Activated T-cell treated with anti-CD3 and anti-CD28 coated beads, Interleukin-2, amount 50 U/mL, for 4 hours (primary cell): Measurements from ENCODE around the gene CDH22. TPM values are rescaled to one million over a fixed set of nuclear protein-coding genes. Genes with fewer than 3 reads are reported as not detected.

Source experiments
- ATAC-seq, 2 donors: fragments of 200-7000 bp; cut with Tn5 transposase; one replicate each; pipeline ENCODE4 v1.10.0; 2021
- DNase-seq: peaks from one replicate; pipeline ENCODE4 v3.0.0-alpha.2; 2020
- H3K27me3 Mint-ChIP-seq: one replicate; pipeline ENCODE4 v1.8.0; 2021; ENCODE audit warnings: low read depth, mixed read lengths
- H3K36me3 Mint-ChIP-seq: one replicate; pipeline ENCODE4 v1.8.0; 2022; ENCODE audit warnings: mixed read lengths; ENCODE audit not compliant: insufficient read depth
- H3K4me1 Mint-ChIP-seq: one replicate; pipeline ENCODE4 v1.8.0; 2021; ENCODE audit warnings: low read depth, mixed read lengths
- H3K4me3 Mint-ChIP-seq: one replicate; pipeline ENCODE4 v1.8.0; 2021; ENCODE audit warnings: mild to moderate bottlenecking, moderate library complexity, mixed read lengths
- H3K9me3 Mint-ChIP-seq: one replicate; pipeline ENCODE4 v1.8.0; 2021; ENCODE audit warnings: mixed read lengths
- total RNA-seq, 3 donors: library from RNA; stranded (reverse); gene quantifications; one replicate each; pipeline ENCODE4 v1.2.1, GENCODE V29; 2021

CDH22 gene
- total RNA-seq, 3 donors from 2014 or later = not detected

DNA sequence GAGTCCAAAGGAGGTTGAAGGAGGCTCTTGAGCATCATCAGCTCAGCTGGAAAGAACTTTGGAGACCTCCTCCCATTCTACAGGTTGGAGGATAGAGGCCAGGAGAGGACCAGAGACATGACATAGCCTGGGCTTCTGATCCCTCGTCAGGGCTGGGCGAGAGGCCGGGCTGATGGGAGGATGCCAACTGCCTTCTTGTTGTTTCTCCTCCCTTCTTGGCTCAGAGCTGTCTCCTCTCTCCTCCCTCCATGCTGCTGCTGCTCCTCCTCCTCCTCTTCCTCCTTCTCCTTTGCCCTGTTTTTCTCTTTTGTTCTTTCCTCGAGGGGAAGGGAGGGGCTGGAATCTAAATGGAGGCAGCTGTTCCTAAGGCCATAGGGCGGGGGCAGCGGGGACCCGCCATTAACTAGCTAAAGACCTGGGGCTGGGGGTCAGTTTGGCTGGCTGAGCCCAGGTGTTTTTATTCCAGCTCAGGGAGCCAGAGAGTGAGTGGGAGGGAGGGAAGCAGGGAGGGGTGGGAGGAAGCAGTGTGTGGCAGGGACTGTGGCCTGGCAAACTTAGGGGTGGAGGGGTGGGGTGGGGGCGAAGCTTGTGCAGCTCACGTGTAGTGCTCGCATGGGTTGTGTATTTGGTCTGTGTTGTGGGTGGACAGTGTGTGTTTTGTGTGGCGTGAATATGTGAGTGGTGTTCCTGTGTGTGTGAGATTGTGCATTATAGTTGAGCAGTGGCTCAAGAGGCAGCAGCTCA is 105.4 kb downstream of the CDH22 start:
- DNase-seq (no peak), ATAC-seq (no peak)
- no peak overlapping the region for H3K4me3 Mint-ChIP-seq
- H3K36me3 Mint-ChIP-seq = no peaks in the 10 kb centered on the region
- no peaks in the 10 kb centered on the region for H3K9me3 Mint-ChIP-seq
- peaks cover 27% of the 10 kb centered on the region for H3K4me1 Mint-ChIP-seq
- peaks cover 40% of the 10 kb centered on the region for H3K27me3 Mint-ChIP-seq

DNA sequence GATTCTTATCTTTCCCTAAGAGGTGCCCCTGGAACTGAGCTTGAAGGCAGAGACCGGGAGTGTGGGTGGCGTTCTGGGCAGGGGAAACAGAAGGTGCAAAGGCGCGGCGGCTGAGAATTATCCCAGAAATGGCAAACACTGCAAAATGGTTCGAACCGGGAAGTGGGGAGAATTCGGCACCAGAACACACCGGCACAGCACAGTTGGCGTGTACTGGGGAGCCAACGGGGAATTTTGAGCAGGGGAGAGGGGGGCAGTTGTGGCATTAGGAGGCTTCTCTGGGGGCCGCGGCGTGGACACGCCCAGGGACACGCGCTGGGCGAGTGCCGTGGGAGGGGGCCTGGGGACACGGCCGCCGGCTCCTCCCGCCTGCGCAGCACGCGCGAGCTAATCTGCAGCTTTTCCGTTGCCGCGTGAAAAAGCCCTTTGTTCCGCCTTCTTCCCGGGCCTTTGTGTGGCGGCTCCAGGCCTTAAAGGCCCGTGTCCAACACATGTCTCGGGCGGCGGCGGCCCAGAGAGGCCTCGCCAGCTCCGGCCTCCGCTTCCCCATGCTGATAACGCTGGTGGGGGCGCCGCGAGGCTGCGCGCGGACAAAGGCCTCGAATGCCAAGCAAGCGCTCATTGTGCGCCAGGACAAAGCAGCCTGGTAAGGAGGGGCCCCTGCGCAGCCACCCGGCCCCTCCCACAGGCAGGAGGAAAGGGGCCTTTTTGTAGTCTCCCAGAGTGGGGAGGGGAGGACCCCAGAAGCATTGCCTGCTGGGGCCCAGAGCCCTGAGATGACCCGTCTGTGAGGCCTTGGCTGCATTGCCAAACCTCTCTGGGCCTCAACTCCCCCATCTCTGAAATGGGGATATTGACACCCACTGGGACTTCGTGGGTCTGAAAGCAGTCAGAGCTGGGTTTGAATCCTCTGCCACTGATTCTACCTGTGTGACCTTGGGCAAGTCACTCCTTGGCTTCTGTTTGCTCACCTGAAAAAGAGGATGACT is 107.4 kb downstream of the CDH22 start:
- Mint-ChIP-seq H3K4me3 (no peak overlapping the region), H3K27me3 (peaks cover 40% of the 10 kb centered on the region), H3K4me1 (peaks cover 18% of the 10 kb centered on the region), H3K36me3 (no peaks in the 10 kb centered on the region), H3K9me3 (no peaks in the 10 kb centered on the region)
- ATAC-seq (no peak), DNase-seq (no peak)

DNA sequence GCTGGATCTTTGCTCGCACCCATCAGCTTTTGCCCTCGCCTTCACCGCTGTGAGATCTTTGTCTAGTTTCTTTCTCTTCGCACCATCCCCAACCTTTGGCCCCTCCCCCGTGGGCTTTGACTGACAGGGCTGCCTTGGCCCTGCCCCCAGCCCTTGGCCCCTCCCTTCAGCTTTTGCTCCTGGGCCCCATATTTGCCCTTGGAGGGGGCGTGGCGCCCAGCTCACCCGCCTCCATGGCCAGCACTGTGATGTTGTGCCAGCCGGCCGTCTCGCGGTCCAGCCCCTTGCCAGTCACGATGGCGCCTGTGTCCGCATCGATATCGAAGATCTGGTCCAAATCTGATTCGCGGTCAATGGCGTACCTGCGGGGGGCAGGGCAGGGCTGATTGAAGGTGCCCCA is 109.1 kb downstream of the CDH22 start:
- H3K36me3 Mint-ChIP-seq = no peaks in the 10 kb centered on the region
- peak; percentile 46 to 50 for ATAC-seq
- H3K4me3 Mint-ChIP-seq = no peak overlapping the region
- H3K27me3 Mint-ChIP-seq = peaks cover 40% of the 10 kb centered on the region
- DNase-seq = no peak
- H3K9me3 Mint-ChIP-seq = no peaks in the 10 kb centered on the region
- H3K4me1 Mint-ChIP-seq = peaks cover 5% of the 10 kb centered on the region

DNA sequence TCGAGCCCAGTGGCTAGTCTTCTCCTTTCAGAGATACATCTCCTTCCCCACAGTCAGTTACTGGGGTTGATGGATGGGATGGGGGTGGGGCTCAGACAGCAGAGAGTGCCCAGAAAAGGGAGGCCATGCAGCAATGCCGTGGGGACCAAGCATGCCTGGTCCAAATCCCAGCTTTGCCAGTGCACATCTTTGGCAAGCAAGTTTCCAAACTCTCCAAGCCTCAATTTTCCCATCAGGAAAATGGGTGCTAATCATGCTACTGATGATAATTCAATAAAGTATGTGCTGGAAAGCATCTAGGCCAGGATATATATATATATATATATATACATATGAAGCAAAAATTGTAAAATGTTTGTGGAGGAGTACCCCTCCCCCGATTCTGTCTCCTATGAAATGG is 111.3 kb downstream of the CDH22 start:
- DNase-seq (no peak), ATAC-seq (no peak)
- Mint-ChIP-seq H3K4me1 (no peaks in the 10 kb centered on the region), H3K27me3 (peaks cover 33% of the 10 kb centered on the region), H3K9me3 (no peaks in the 10 kb centered on the region), H3K4me3 (no peak overlapping the region), H3K36me3 (no peaks in the 10 kb centered on the region)

DNA sequence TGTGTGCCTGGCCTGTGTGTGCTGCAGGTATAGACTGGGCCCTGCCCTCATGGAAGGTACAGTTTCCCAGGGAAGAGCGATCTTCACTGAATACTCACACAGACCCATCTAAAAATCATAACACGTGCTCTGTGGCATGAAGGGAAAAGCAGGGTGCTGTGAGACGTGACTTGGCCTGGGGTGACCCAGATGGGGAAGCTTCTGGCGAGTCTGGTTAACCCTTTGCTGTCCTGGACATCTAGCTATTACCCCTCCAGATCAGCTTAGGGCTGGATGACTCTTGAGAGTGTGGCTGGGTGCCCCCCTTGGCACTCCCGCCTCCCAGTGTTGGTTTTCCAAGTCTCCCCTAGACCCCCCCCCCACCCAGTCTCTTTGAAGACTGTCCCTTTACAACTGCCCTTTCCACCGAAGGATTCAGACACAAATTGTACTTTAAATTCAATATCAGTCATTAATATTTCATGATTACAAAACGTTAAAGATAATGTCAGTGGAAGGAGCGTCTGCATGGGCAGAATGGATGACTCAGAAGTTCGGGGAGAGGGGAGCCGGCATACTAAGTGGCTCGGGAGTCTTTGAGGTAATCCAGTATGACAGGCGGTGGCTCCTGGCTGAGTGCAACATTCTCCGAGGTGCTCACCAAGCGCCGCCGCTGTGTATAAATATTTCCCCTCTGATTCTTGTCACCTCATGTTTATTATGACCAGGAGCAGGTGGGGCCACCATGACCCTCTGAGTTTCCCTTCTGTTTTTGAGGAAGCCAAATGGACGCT is 112.8 kb downstream of the CDH22 start:
- no peak for ATAC-seq
- H3K9me3 Mint-ChIP-seq = no peaks in the 10 kb centered on the region

DNA sequence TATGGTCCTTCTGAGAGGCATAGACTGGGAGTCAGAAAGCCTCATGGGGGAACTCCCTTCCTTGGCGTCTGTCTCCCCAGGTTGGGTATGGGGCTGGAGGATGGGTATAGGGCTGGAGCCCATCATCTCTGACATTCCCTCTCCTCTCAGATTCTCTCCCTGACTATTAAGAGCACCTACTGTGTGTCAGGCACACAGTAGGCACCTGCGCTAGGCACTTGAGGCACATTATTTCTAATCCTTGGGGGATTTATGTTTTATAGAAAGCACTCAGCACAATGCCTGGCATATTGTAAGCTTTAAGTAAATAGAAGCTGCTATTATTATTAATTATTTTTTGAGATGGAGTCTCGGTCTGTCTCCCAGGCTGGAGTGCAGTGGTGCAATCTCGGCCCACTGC is 113.9 kb downstream of the CDH22 start:
- Mint-ChIP-seq H3K4me3 (no peak overlapping the region), H3K4me1 (no peaks in the 10 kb centered on the region), H3K36me3 (no peaks in the 10 kb centered on the region), H3K27me3 (peaks cover 25% of the 10 kb centered on the region), H3K9me3 (no peaks in the 10 kb centered on the region)
- ATAC-seq (no peak), DNase-seq (no peak)

More for the DNA sequence above, 112.8 kb downstream of the CDH22 start:
- H3K27me3 Mint-ChIP-seq = peaks cover 34% of the 10 kb centered on the region
- no peaks in the 10 kb centered on the region for H3K36me3 Mint-ChIP-seq
- DNase-seq = no peak
- H3K4me1 Mint-ChIP-seq = no peaks in the 10 kb centered on the region
- H3K4me3 Mint-ChIP-seq = no peak overlapping the region

DNA sequence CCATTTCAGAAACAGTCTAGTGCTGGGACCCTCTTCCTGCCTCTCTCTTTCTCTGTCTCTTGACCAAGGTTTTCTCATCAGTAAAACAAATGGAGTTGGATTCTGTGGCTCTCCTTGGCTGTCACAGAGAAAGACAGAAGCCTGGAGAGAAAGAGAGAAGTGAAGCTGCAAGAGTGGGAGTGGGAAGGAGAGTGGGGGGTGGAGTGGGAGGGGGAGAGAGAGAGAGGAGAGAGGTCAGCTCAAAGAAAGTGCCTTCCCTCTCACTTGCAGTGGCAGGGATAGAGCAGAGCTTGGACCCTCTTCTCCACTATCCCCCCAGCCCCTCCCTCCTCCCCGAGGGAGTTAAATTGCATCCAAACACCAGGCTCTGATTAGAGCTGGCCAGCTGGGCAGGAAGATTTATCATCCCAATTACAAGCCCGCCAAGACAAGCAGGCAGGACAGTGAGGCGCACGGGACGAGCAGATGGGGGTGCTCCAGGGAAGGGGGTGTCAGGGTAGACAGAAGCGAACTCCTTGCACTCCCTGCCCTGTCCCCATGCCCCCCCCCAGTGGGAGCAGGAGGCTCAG is 115.8 kb downstream of the CDH22 start:
- peaks cover 14% of the 10 kb centered on the region for H3K27me3 Mint-ChIP-seq
- no peak for DNase-seq
- no peak for ATAC-seq
- H3K4me1 Mint-ChIP-seq = no peaks in the 10 kb centered on the region
- no peak overlapping the region for H3K4me3 Mint-ChIP-seq
- no peaks in the 10 kb centered on the region for H3K36me3 Mint-ChIP-seq
- H3K9me3 Mint-ChIP-seq = no peaks in the 10 kb centered on the region

DNA sequence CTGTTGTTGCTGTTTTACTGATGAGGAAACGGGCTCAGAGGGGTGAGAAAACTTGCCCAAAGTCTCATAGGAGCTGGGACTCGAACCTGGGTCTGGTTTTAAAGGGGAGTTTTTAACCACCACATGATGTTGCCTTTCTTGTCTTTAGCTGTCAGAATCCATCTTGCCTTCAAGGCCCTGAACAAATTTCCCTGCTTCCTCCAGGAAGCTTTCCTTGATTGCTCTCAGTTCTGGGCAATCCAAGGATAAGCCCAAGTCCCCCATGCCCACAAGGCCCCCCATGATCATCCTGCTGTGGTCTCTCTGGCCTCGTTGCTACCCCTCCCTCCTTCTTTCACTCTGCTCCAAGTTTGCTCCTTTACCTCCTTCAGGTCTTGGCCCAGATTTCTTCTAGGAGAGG is 116.7 kb downstream of the CDH22 start:
- DNase-seq = no peak
- ATAC-seq = no peak
- no peak overlapping the region for H3K4me3 Mint-ChIP-seq
- H3K27me3 Mint-ChIP-seq = peaks cover 16% of the 10 kb centered on the region
- no peaks in the 10 kb centered on the region for H3K9me3 Mint-ChIP-seq
- no peaks in the 10 kb centered on the region for H3K4me1 Mint-ChIP-seq
- H3K36me3 Mint-ChIP-seq = no peaks in the 10 kb centered on the region

DNA sequence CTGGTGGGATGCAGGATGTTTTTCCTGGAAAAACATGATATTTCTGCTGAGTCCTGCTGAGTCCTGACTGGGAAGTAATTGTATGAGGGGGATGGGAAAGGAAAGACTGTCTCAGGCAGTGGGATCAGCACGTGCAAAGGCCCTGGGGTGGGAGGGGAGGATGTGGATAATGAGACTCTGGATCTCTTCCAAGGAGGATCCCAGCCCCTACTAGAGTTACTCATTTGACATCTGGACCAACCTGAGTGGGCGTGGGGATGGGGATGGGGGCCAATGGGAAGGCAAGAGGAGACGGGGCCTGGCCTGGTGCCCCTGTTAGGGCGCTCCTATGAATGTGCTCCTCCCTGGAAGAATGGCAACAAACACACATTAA is 117.1 kb downstream of the CDH22 start:
- no peak overlapping the region for H3K4me3 Mint-ChIP-seq
- ATAC-seq (no peak), DNase-seq (no peak)
- H3K36me3 Mint-ChIP-seq = no peaks in the 10 kb centered on the region
- peaks cover 18% of the 10 kb centered on the region for H3K27me3 Mint-ChIP-seq
- H3K4me1 Mint-ChIP-seq = no peaks in the 10 kb centered on the region
- H3K9me3 Mint-ChIP-seq = no peaks in the 10 kb centered on the region

DNA sequence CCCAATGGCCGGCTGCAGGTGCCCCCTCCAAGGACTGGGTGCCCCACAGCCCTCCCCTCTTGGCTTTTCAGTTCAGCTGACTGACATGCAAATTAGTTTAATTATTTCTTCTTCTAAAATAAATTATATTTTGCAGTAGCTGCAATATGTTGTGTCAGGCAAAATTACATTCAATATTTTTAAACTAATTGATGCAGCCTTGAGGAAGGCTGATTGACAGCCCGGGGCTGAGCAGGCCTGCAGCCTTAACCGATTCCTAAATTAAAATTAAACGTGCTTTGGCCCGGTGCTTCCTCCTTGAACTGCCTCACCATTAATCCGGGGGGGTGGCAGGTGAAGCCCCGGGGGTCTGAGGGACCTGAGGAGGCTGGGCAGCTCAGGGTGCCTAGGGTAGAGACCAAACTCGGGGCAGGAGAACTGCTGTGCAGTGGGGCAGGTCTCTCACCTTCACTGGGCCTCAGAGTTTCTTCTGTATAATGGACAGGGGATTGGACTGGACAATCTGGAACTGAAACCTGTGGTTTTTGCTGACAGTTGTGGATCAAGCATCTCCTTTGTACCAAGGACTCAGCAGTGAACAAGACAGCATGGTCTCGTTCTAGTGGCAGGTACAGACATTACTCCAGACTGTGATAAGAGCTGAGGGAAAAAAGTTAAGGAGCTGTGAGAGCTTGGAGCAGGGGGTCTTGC is 117.7 kb downstream of the CDH22 start:
- ATAC-seq (no peak), DNase-seq (no peak)
- H3K4me3 Mint-ChIP-seq = no peak overlapping the region
- H3K36me3 Mint-ChIP-seq = no peaks in the 10 kb centered on the region
- no peaks in the 10 kb centered on the region for H3K4me1 Mint-ChIP-seq
- H3K27me3 Mint-ChIP-seq = peaks cover 18% of the 10 kb centered on the region
- no peaks in the 10 kb centered on the region for H3K9me3 Mint-ChIP-seq

DNA sequence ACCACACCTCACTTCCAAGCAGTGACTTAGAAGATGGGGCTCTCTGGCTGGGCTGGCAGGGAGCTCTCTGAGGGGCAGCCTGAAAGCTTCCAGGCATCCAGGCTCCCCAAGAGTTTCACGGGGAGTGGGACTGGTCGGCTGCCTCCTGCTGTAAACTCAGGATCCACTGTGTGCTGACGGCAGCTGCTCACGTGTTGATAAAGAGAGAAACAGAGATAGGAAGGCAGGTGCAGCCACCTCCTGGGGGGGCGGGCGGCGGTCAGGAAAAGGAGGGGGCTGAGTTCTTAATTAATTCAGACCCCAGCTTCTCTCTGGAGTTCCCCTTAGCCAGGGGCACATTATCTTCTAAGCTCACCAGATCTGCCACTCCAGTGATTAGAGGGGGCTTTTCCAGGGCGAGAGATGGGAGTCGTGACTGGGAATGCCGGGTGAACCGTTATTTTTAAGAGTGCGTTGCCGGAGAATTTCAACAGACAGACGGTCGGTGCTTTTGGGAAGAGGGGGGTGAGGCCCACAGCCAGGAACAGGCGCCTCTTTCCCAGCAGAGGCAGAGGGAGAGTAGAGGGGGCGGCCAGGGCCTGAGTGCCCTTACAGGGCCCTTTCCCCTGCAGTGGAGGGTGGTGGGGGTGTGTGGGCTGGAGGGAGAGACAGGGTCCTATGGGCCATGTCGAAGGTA is 119.3 kb downstream of the CDH22 start:
- no peaks in the 10 kb centered on the region for H3K9me3 Mint-ChIP-seq
- H3K27me3 Mint-ChIP-seq = peaks cover 18% of the 10 kb centered on the region
- no peak for DNase-seq
- no peaks in the 10 kb centered on the region for H3K4me1 Mint-ChIP-seq
- H3K36me3 Mint-ChIP-seq = no peaks in the 10 kb centered on the region
- no peak for ATAC-seq
- no peak overlapping the region for H3K4me3 Mint-ChIP-seq

DNA sequence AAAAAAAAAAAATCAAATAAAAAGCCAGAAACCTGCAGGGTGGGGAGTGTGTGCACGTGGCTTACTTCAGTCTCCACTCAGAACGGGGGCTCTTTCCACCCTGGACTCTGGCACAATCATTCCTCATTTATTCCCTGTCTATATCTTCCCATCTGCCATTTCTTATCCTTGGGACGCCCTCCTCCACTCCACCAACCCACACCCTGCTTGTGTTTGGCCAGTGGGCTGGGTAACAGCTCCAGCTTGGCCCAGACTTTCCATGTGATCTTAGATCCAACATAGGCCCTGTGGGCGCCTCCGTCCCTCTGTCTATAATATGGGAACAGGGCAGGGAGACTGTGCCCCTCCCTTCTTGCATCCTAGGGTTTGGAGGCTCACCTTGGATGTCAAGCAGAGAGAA is 122.1 kb downstream of the CDH22 start:
- peaks cover 20% of the 10 kb centered on the region for H3K27me3 Mint-ChIP-seq
- no peaks in the 10 kb centered on the region for H3K4me1 Mint-ChIP-seq
- H3K4me3 Mint-ChIP-seq = no peak overlapping the region
- no peaks in the 10 kb centered on the region for H3K36me3 Mint-ChIP-seq
- ATAC-seq = no peak
- DNase-seq = no peak
- H3K9me3 Mint-ChIP-seq = no peaks in the 10 kb centered on the region

DNA sequence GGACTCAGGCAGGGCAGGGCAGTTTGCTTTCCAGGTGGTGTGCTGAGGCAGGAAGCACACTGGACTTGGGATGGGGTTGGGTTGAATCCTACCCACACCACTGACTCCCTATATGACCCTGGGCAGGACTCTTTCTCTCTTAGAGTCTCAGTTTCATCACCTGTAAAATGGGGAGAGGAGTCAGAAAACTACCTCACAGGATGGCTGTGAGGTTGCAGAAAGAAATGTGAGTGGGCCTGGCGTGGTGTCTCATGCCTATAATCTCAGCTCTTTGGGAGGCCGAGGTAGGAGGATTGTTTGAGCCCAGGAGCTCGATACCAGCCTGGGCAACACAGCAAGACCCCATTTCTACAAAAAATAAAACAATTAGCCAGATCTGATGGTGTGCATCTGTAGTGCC is 122.9 kb downstream of the CDH22 start:
- Mint-ChIP-seq H3K27me3 (peaks cover 15% of the 10 kb centered on the region), H3K4me3 (no peak overlapping the region), H3K4me1 (no peaks in the 10 kb centered on the region), H3K9me3 (no peaks in the 10 kb centered on the region), H3K36me3 (no peaks in the 10 kb centered on the region)
- DNase-seq (no peak), ATAC-seq (no peak)
